ENCODE data around the gene CNTN4.

DNA sequence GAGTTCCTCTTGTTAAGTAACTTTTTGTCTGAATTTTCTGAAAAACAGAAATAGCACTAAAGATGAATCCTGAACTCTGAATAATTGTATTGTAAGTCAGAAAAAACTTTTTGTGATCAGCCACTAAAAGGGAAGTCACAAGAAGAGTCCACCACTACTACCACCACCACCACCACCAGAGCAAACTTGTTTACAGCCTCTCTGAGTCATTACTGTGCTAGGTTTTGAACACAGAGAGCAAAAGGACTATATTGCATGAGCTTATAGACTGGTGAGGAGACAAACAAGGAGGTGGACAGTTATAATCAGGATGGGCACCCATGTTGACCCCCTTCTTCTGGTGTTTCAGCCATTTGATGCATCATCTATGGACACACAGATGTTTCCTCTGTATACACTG is 869.8 kb downstream of the CNTN4 start:
- TF ChIP-seq POLR2A (IDR thresholded peaks at IDR 0.05) = no peak
- TF ChIP-seq, protein P1, sequence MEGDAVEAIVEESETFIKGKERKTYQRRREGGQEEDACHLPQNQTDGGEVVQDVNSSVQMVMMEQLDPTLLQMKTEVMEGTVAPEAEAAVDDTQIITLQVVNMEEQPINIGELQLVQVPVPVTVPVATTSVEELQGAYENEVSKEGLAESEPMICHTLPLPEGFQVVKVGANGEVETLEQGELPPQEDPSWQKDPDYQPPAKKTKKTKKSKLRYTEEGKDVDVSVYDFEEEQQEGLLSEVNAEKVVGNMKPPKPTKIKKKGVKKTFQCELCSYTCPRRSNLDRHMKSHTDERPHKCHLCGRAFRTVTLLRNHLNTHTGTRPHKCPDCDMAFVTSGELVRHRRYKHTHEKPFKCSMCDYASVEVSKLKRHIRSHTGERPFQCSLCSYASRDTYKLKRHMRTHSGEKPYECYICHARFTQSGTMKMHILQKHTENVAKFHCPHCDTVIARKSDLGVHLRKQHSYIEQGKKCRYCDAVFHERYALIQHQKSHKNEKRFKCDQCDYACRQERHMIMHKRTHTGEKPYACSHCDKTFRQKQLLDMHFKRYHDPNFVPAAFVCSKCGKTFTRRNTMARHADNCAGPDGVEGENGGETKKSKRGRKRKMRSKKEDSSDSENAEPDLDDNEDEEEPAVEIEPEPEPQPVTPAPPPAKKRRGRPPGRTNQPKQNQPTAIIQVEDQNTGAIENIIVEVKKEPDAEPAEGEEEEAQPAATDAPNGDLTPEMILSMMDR (IDR thresholded peaks at IDR 0.05) = no peak
- TF ChIP-seq EP300 (IDR thresholded peaks at IDR 0.05) = no peak

All from ovary (tissue), 3 donors.